Activated T-cell treated with anti-CD3 and anti-CD28 coated beads, Interleukin-2, amount 50 U/mL, for 72 hours (primary cell): ENCODE results near the gene LGALS9B. TPM values are rescaled to one million over a fixed set of nuclear protein-coding genes. Genes with fewer than 3 reads are reported as not detected.
"Not testable (repeated sequence)": the region's sequence is repeated elsewhere in the genome, so short reads cannot be mapped to it uniquely, and the experiment has no call there.

Experiments used
- ATAC-seq, 2 donors: fragments of 150-1000 bp; cut with Tn5 transposase; replicated peaks in 1 of 2; 2 replicates each; pipeline ENCODE4 v1.10.0; 2021; ENCODE audit warnings: moderate library complexity in 2 of 2, mild to moderate bottlenecking in 1 of 2
- DNase-seq, 2 donors: peaks; one replicate each; pipeline ENCODE4 v3.0.0; 2021 to 2022; ENCODE audit warnings: mixed read lengths in 1 of 2
- H3K27ac Mint-ChIP-seq: one replicate; pipeline ENCODE4 v1.8.0; 2022; ENCODE audit warnings: mild to moderate bottlenecking, moderate library complexity, mixed read lengths
- H3K27me3 Mint-ChIP-seq: one replicate; pipeline ENCODE4 v1.8.0; 2022; ENCODE audit warnings: low read depth, mixed read lengths
- H3K36me3 Mint-ChIP-seq, 2 donors: one replicate each; pipeline ENCODE4 v1.8.0; 2022; ENCODE audit warnings: mixed read lengths in 2 of 2, mild to moderate bottlenecking in 1 of 2; ENCODE audit not compliant: insufficient read depth in 2 of 2
- H3K4me1 Mint-ChIP-seq: one replicate; pipeline ENCODE4 v1.8.0; 2022; ENCODE audit warnings: low read depth, mixed read lengths
- H3K4me3 Mint-ChIP-seq, 2 donors: one replicate each; pipeline ENCODE4 v1.8.0; 2022; ENCODE audit warnings: mild to moderate bottlenecking in 2 of 2, mixed read lengths in 2 of 2, moderate library complexity in 2 of 2
- H3K9me3 Mint-ChIP-seq, 2 donors: one replicate each; pipeline ENCODE4 v1.8.0; 2022; ENCODE audit warnings: mixed read lengths in 2 of 2
- total RNA-seq, 2 donors: library from RNA; stranded (reverse); gene quantifications; one replicate each; pipeline ENCODE4 v1.2.3, GENCODE V29; 2022

The LGALS9B gene
- total RNA-seq, 2 donors from 2014 or later: not detected

DNA sequence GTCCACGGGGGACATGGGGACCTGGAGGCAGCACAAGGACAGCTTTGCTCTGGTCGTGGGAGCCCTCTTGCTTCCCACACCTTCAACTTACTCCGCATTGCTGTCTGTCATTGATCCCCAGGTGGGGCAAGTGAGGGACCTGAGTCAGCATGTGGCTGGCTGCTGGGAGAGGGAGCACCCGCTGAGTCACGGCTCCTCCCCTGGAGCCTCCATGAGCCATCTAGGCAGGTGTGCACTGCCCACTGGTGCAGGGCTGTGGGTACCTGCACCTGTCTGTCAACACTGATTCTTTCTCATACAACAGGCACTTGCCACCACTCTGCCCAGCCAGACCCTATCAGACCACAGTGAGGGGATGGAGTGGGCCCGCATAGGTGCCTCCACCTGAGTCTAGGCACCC, 24.8 kb upstream of the LGALS9B start:
- H3K27ac Mint-ChIP-seq, H3K4me1 Mint-ChIP-seq, H3K36me3 Mint-ChIP-seq, H3K4me3 Mint-ChIP-seq, H3K9me3 Mint-ChIP-seq, ATAC-seq, H3K27me3 Mint-ChIP-seq, DNase-seq: not testable (repeated sequence)

DNA sequence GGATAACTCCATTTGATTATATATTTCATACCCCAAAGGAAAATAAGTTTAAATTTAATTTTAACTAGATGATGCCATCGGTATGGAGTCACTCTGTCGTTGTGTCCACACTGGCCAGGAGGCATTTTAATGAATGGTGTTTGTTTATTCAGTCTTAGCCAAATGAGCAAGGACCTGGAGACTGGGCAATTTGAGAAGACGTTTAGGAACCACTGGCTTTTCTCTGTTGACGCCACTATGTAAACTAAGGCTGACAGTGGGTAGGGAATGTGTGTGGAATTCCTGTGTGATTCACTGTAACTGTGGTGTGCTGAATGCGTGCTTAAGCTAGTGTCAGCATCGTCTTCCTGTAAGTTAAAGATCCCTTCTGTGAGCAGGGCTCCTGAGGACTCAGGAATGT, 17.6 kb upstream of the LGALS9B start:
- not testable (repeated sequence) for H3K9me3 Mint-ChIP-seq, DNase-seq, H3K4me3 Mint-ChIP-seq, H3K27me3 Mint-ChIP-seq, ATAC-seq, H3K4me1 Mint-ChIP-seq, H3K36me3 Mint-ChIP-seq, H3K27ac Mint-ChIP-seq

DNA sequence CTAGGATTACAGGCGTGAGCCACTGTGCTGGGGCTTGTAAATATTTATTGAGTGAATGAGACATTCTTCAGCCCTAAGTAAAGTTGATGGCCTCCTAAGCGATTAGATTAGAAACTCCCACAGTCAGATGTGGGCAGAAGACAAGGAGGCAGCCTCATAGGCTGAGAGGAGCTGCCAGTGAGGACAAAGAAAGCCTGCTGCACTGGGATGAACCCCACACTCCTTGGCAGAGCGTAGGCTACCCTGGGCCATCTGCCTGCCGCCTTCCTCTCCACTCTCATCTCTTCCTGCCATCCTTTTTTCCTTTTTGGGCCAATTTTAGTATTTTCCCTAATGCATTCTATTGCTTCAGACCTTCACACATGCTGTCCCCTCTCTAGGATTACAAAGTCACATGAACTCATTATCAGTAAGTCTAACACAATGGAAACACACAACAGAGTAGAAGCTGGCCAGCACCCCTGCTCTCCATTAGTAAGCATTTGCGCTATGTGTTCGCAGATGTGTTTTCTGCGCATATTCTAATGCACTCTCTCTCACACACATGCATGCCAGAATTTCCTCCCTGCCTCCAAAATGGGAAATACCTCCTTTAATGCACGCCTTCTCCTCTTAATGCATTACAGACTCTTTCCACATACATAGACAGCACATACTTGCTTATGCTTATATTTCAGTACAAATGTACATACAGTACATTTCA, 12.7 kb upstream of the LGALS9B start:
- not testable (repeated sequence) for H3K4me3 Mint-ChIP-seq, ATAC-seq, H3K4me1 Mint-ChIP-seq, H3K36me3 Mint-ChIP-seq, H3K27ac Mint-ChIP-seq, DNase-seq, H3K27me3 Mint-ChIP-seq, H3K9me3 Mint-ChIP-seq

DNA sequence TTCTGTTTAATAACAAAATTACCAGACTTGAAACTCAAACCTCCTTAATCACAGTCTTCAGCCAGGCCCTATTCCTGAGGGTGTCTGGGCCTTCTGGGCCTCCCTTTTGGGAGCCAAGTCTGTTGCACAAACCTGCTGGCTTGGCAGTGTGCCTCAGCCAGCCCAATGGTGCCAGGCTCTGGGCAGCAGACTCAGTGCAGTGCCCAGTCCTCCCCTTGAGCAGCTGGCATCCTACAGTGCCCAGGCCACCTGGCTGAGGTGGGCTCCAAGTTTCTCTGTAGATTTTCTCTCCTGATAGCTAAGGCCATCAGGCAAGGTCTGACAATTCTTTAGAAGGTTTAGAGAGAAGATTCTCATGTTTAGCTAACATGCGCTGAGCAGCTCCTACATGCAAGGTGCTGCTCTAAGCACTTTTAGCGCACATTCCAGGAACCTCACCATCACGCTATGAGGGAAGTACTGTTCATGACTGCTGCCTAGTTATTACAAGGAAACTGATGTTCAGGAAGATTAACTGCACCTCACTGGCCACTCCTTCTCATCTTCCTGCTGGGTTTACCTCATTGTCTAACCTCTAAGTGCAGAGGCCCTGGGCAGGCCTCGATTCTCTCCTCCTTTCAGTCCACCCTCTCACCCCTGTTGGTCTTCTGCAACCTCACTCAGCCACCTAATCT, 10.2 kb upstream of the LGALS9B start:
- not testable (repeated sequence) for H3K27ac Mint-ChIP-seq, H3K9me3 Mint-ChIP-seq, H3K36me3 Mint-ChIP-seq, ATAC-seq, H3K4me3 Mint-ChIP-seq, H3K4me1 Mint-ChIP-seq, DNase-seq, H3K27me3 Mint-ChIP-seq

DNA sequence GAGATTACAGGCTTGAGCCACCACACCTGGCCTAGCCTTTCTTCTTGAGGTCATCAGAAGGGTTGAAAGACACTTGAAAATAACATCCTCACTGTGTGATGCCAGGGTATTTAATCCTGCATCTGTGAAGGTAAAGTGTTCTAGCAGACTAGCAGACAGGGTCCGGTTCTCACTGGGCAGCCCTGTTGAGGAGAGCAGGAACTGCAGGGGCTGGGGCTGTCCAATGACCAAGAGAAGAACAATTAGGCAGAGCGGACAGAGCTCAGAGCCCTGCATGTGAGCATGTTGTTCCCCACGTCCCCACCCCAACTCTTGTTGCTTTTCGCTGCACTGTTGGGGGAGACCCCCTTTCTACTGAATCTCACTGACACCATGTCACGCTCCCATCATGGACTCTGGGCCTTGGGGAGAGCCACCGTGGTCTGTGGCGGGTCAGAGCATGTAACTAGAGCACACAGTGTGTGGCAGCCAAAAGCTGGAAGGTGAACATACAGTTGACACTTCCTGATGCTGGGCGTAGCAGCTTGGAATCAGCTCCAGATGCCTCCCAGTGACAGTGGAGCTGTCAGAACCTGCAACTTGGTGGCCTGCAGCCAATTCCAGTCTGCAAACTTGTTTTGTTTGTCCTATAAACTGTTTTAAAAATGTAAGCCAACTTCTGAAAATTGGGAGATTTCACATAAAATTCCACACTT, 7.9 kb upstream of the LGALS9B start:
- H3K4me1 Mint-ChIP-seq, H3K9me3 Mint-ChIP-seq, DNase-seq, H3K36me3 Mint-ChIP-seq, H3K27ac Mint-ChIP-seq, H3K27me3 Mint-ChIP-seq, H3K4me3 Mint-ChIP-seq, ATAC-seq: not testable (repeated sequence)

DNA sequence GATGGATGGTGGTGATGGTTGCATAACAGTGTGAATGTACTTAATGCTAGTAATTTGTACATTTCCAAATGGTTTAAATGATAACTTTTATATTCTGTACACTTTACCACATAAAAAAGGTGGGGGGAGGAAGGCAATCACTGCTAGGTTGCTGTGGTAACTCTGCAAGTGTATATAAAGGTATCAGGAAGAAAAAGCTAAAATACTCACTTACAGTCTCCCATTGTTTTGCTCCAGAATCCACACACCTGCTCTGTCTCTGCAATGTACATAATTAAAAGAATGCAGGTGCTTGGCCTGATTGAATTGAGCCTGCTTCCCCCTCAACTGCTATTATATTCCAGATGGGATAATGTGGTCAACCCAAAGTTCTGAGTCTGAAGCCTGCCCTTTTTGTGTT, 6.7 kb upstream of the LGALS9B start:
- not testable (repeated sequence) for H3K36me3 Mint-ChIP-seq, DNase-seq, ATAC-seq, H3K27ac Mint-ChIP-seq, H3K4me3 Mint-ChIP-seq, H3K4me1 Mint-ChIP-seq, H3K27me3 Mint-ChIP-seq, H3K9me3 Mint-ChIP-seq

DNA sequence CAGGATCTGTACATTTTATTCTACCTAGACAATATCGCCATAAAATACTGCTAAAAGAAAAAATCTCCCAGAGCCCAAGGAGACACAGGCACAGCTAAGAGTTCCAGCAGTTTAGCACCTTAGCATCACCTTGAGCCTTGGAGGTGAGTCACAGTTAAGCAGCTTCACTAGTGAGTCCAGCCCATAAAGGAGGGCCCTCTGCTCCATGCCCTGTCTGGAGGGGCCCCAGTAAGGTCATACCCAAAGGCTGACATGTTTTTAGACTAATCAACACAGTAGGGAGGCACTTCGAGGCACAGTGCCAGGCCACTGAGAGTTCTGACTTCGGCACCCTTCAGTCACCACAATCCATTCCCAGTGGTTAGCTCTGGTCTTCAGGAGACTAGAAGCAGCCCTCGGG, 2.6 kb upstream of the LGALS9B start:
- H3K36me3 Mint-ChIP-seq, H3K27me3 Mint-ChIP-seq, ATAC-seq, H3K4me3 Mint-ChIP-seq, H3K9me3 Mint-ChIP-seq, DNase-seq, H3K27ac Mint-ChIP-seq, H3K4me1 Mint-ChIP-seq: not testable (repeated sequence)

DNA sequence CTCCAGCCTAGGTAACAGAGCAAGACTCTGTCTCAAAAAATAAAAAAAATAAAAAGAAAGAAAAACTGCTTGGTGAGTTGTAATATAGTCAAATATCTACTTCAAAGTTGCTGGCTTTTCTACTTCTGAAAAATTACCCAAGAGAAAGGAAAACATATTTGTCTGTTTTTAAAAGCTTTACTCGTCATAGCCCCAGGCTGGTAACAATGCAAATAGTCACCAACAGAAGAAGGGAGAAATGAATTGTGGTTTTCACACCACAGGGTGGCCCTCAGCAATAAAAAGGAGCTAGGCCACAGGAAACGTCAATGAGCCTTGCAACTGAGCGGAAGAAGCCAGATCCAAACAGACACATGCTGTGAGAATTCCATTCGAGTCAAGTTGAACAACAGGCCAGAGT, 1.8 kb upstream of the LGALS9B start:
- H3K4me3 Mint-ChIP-seq, H3K27ac Mint-ChIP-seq, DNase-seq, H3K9me3 Mint-ChIP-seq, H3K4me1 Mint-ChIP-seq, ATAC-seq, H3K36me3 Mint-ChIP-seq, H3K27me3 Mint-ChIP-seq: not testable (repeated sequence)

DNA sequence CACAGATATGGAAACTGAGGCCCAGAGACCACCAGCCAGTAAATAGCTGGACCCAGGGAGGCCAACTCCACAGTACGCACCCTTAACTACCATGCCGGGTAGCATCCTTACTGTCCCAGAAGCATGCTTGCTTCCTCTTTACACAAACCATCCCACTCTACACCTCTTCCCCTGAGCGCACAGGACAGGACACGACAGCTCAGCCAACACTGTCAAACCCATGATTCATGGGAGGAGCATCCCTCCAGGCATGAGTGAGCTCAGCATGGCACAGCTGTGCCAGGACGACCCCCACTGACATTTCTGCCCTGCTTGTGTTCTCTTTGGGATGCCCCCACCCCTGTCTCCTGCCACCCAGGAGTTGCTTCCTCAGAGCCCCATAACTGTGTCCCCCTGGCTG, 340 bp downstream of the LGALS9B start:
- not testable (repeated sequence) for DNase-seq, H3K27ac Mint-ChIP-seq, H3K4me3 Mint-ChIP-seq, H3K27me3 Mint-ChIP-seq, H3K9me3 Mint-ChIP-seq, H3K4me1 Mint-ChIP-seq, ATAC-seq, H3K36me3 Mint-ChIP-seq

DNA sequence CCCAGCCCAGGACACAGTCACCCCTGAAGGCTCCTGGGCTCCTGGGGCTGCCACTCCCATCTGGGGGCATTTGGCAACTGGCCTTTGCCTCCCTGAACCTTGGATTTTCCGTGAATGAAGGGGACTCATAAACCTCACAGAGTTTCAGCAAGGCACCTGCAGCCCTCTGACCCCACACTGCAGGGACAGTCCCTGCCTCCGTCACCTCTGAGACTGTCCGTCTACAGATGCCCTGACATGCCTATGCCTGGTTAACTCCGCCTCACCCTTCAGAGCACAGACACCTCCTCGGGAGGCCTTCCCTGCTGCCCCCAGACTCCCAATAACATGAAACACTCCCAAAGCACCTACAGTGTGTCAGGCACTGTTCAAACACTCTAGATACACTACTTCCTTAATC, 786 bp downstream of the LGALS9B start:
- not testable (repeated sequence) for H3K4me3 Mint-ChIP-seq, H3K27me3 Mint-ChIP-seq, H3K27ac Mint-ChIP-seq, H3K36me3 Mint-ChIP-seq, DNase-seq, ATAC-seq, H3K9me3 Mint-ChIP-seq, H3K4me1 Mint-ChIP-seq

DNA sequence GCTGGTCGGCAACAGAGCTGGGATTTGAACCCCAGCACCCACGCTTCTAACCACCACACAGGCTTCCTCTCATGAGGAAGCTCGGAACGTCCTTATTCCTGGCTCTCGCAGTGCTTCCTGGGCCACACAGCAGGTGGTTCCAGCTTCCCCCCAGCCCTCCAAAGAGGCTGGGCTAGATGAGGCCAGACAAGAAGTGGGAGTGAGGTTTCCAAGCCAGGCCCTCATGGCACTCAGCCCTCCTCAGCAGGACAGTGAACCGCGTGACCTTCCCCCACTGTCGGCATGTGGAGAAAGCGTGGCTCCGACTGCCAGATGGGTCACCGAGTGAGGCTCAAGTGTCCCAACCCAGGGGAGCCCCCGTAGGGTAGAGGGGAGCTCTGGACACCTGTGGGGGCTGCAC, 1.8 kb downstream of the LGALS9B start:
- not testable (repeated sequence) for DNase-seq, H3K4me3 Mint-ChIP-seq, H3K27ac Mint-ChIP-seq, H3K36me3 Mint-ChIP-seq, H3K9me3 Mint-ChIP-seq, H3K4me1 Mint-ChIP-seq, H3K27me3 Mint-ChIP-seq, ATAC-seq

DNA sequence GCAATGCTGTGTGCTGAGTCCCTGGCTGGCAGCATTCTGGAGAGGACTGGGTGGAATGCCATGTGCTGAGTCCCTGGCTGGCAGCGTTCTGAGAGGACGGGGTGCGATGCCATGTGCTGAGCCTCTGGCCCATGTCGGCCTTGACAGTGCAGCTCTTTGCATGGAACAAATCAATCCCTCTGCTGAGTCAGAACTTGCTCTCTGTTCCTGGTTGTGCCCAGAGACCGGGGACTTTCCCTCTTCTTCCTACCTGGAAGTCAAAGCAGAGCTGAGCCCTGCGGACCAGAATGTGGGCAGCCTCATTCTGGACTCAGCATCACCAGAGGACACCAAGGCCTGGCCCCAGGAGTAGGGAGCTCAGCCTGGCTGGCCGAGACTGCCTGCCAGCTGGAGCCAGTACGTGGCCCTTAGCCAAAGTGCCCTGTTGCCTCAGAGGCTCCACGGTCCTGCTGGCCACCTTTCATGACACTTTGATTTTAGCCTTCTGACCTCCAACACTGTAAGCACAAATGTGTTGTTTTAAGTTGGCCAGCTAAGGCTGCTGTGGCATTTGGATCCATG, 2.4 kb downstream of the LGALS9B start:
- not testable (repeated sequence) for ATAC-seq, H3K36me3 Mint-ChIP-seq, DNase-seq, H3K4me3 Mint-ChIP-seq, H3K4me1 Mint-ChIP-seq, H3K27me3 Mint-ChIP-seq, H3K9me3 Mint-ChIP-seq, H3K27ac Mint-ChIP-seq

DNA sequence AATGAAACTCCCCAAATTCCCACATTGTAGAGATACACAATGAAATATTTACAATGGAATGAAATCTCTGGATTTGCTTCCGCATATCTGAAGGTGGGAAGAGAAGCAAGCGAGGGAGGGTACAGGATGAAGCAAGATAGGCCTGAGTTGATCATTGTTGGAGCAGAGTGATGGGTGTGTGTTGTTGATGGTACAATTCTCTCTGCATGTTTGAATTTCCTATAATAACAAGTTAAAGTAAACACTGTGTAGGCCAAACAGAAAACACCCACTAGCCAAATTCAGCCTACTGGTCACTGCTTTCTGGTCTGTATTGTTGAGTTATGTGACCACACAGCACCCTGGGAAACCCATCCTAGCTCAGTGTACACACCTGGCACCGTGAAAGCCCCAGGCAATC, 5.2 kb downstream of the LGALS9B start:
- not testable (repeated sequence) for H3K27ac Mint-ChIP-seq, H3K36me3 Mint-ChIP-seq, H3K27me3 Mint-ChIP-seq, ATAC-seq, H3K9me3 Mint-ChIP-seq, DNase-seq, H3K4me1 Mint-ChIP-seq, H3K4me3 Mint-ChIP-seq
